Frontal cortex (tissue), 4 donors: ENCODE data around the gene ANKRD6. TPM values are rescaled to one million over a fixed set of nuclear protein-coding genes. Genes with fewer than 3 reads are reported as not detected.
"Not testable (repeated sequence)": the region's sequence is repeated elsewhere in the genome, so short reads cannot be mapped to it uniquely, and the experiment has no call there.

Source experiments
- DNase-seq, 2 donors: peaks; one replicate each; pipeline ENCODE4 v3.0.0; 2012; ENCODE audit warnings: low spot score in 2 of 2
- FAIRE-seq: peaks from 2 replicates; lab custom pipeline; 2012; peaks lifted over from hg19 to GRCh38; lab: Jason Lieb, UNC
- total RNA-seq: library from RNA; depleted of rRNA; stranded (reverse); fragments of >200 nt; gene quantifications from one replicate; pipeline ENCODE4 v1.2.3, GENCODE V29; 2014
- donor health status: control.
- donor health status: control.
- donor health status: control.

Gene ANKRD6
- total RNA-seq, 1 donor from 2014 or later: 28.9 TPM

DNA sequence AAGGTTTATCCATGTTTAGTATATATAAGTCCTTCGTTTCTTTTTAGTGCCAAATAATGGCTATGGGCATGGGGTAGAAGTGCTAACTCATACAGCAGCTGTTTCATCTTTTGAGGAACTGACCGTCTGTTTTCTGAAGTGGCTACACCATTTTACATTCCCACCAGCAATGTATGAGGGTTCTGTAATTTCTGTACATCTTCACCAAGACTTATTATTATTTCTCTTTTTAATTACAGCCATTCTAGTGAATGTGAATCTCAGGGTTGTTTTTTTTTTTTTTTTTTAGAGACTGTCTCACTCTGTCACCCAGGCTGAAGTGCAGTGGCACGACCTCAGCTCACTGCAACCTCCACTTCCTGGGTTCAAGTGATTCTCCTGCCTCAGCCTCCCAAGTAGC lies 203.5 kb downstream of the ANKRD6 start:
- FAIRE-seq, DNase-seq: not testable (repeated sequence)

DNA sequence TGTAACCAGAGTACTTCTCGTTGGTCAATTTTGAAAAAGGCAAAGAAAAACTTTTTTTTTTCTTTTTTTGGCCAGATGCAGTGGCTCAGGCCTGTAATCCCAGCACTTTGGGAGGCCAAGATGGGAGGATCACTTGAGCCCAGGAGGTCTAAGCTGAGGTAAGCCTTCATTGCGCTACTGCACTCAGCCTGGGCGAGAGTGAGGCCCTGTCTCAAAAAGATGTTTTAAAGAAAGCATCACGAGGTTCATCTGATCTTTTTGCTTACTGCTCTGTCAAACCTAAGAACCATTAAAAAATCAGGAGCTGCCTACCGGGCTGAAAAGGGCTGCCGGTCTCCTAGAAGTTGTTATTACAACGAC lies 205.0 kb downstream of the ANKRD6 start:
- no peak for DNase-seq
- FAIRE-seq: no peak

DNA sequence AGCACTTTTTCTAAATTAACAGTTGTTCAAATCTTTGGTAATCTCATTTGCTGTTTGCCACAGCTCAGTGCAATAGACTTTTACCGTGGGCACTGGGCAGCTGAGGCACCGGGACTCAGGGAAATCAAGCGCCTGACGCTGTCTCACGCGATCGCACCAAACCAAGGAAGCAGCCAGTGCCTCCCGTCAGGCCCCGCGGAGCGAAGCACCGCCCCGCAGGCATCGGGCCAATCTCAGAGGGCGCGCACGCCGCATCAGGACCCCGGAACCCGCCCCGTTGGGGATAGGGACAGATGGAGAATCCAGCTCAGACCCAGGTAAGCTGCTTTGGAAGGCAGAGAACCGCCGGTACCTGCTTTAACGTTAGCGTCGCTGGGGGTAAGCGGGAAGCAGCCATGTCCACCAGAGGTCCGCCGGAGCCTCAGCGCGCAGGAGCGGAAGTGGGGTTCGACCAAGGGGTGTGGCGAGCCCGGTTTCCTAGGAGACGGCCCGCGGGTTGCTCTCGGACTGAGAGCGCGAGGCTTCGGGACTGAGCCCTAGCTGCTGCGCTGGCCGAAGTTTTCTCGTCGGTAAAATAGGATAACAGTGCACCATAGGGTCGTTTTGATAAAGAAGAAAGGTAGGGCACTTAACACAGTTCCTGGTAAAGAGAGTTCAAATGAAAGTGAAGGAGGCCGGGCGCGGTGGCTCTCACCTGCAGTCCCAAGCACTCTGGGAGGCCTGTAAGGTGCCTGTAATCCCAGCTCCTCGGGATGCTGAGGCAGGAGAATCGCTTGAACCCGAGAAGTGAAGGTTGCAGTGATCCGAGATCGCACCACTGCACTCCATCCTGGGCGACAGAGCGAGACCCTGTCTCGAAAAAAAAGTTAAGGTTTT lies 205.6 kb downstream of the ANKRD6 start, which contains the start of gene LYRM2:
Gene LYRM2 (minus strand): TSS at position 428 of the 876 bp plus-strand sequence. CDS start 31 bp downstream, at position 397.
- FAIRE-seq: no peak
- DNase-seq: peak; percentile 74 to 87

DNA sequence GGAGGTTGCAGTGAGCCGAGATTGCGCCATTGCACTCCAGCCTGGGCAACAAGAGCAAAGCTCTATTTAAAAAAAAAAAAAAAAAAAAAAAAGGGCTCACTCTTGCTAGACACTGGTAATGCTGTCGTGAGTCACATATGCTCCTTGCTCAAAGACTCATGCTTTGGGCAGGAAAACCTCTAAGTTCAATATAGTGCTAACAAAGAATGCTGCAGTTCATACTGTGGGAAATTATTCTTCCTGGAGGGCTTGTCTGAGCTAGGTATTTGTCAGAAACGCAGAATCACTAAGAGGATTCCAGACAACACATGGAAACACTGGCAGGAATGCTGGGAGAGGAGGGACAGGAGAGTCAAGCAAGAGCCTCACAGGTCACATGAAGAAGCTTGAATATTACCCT lies 207.9 kb downstream of the ANKRD6 start:
- DNase-seq: no peak

DNA sequence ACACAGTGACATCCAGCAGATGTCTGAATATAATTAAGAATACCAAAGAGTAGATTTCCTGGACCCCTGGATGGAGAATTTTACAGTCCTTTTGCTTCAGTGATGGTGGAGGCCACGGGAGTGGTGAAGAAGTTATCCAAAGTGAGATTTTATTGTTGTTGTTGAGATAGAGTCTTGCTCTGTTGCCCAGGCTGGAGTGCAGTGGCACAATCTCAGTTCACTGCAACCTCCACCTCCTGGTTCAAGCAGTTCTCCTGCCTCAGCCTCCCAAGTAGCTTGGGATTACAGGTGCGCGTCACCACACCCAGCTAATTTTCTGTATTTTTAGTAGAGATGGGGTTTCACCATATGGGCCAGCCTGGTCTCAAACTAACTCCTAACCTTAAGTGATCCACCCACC lies 208.6 kb downstream of the ANKRD6 start:
- DNase-seq, FAIRE-seq: not testable (repeated sequence)

More for the DNA sequence above, 207.9 kb downstream of the ANKRD6 start:
- FAIRE-seq: no peak

DNA sequence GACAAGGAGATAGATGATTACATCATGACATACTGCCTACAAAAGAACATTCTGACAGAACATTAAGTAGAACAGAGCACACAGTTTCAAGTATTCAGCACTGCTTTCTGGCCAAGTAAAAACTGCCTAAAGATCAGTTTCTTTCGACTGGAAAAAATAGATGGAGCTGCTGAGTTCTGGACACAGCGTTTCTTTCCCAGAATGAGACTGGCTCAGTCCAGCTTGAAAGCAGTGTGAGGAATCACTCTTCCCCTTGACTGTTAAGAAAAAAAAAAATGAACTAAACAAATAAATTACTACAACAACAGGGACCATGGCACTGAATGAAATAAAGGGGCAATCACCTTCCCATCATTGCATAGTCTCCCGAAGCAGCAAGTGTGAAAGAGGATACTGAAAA lies 210.0 kb downstream of the ANKRD6 start:
- DNase-seq (no peak), FAIRE-seq (no peak)

DNA sequence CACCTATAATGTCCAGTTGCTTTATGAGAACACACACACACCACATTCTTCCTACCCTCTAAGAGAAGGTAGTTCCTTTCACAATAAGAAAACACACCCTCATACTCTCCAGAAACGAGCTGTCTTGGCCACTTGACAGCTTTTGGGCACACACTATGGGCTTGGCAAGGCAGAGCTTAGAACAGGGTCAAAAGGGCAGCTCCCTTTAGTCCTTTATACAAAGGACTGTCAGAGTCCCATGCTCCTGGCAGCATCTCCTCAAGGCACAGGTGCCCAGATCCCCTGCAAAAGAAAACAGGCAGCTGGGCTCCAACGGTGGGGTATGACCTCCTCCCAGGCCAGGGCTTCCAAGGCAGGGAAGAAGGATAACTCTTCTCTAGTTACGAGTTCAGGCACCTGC lies 210.5 kb downstream of the ANKRD6 start:
- DNase-seq (no peak), FAIRE-seq (no peak)

DNA sequence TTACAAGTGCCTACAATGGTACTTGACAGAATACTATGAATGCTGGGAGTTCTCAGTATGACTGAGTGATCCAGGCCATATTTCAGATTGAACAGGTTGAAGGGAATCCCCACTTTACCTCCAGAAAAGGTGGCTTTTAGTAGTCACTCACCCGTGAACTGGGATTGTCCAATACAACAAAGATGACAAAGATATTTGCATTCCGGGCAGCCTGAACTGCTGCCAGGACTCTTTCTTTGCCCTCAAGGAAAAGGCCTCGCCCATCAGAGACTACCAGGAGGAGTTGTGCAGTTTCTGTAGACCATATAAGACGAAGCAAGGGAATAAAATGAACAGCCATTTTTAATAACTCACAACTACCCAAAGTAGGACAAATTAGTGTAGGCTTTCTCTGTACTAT lies 211.9 kb downstream of the ANKRD6 start:
- FAIRE-seq (no peak), DNase-seq (no peak)

DNA sequence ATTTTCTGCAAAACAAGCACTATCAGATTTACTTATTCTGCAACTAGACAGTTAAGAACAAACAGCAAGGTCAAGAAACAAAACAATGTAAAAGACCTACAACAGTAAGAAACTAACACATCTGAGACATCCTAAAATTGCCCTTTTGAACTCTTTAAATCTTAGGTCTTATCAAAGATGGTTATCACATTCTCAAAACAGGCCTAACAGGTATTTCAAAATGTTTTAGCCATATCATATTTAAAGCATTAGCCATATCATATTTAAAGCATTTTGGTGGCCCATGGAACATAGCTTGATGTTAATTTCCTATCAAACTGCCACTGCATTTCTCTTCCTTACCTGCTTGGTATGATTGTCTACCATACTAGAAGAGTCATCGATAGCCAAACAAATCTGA lies 216.7 kb downstream of the ANKRD6 start:
- no peak for FAIRE-seq
- no peak for DNase-seq

DNA sequence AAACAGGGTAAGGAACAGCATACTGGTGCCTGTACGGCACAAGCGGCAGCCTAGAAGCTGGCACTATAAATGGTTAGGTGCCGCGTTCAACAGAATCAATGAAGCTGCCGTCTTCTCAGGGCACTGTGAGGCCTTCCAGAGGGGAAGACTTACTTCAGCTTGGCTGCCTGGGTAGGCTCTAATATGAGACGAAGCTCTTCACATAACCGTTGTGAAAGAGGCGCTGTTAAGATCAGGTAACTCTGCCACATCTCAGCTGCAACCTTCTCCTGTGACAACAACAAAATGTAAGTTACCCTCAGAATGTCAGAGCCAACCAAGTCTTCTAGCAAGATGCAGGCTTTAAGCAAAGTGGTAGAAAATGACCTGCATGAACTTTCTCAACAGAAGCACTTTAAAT lies 217.6 kb downstream of the ANKRD6 start:
- FAIRE-seq (no peak), DNase-seq (no peak)

DNA sequence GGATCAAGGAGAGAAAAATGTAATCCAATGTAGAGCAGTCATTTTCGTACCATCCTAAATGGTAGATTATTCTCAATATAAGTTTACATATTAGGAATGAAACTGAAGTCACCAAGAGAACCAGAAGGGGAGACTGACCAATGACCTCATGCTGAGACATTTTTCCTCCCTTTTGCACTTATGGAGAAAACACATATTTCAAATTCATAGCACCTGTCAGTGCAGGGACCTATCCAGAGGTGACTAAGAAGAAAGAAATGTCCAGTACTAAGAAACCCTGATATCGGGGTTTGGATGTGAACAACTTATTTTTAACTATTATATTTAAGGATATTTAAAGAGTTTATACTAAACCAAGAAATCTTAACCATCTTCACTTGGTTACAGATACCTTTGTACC lies 222.2 kb downstream of the ANKRD6 start:
- FAIRE-seq: no peak
- DNase-seq: no peak

DNA sequence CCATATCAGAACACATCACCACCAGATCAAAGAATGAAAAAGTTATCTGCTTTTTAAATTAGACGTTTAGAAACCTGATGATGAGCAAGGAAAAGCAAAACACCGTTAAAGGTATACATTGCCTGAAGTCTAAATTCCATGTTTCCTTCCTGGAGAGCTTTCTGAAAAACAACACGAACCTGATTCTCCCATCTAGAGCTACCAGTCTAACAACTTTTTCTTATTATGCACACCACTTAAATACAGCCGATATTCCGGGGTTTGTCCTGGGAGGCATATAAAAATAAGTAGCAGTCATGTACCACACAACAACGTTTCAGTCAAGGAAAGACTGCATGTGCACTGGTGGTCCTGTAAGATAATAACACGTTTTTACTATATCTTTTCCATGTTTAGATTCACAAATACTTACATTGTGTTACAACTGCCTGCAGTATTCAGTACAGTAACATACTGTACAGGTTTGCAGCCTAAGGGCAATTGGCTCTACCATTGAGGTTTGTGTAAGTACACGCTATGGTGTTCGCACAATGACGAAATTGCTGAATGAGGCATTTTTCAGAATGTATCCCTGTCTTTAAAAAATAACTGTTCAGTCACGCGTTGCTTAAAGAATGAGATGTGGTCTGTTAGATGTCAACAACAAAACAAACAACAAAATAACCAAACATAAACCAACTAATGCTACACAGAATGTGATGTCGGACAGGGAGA lies 224.7 kb downstream of the ANKRD6 start:
- FAIRE-seq: no peak
- DNase-seq: no peak

DNA sequence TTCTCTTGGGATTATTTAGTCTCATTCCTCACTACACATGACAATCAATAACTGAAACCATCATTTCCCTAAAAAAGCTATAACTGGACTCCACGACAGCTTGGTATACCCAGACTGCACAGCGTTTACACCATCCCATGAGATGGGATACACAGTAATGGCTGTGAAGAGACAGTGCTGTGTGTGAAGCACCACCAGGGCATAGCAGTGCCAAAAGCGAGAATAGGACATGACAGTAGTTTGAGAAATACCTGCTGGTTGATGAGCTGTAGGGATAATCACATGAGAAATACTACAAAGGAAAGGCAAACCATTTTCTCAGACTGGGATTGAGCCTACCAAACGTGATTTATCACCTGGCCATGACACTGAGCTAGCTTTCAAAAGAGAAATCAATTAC lies 228.0 kb downstream of the ANKRD6 start:
- no peak for DNase-seq
- no peak for FAIRE-seq

DNA sequence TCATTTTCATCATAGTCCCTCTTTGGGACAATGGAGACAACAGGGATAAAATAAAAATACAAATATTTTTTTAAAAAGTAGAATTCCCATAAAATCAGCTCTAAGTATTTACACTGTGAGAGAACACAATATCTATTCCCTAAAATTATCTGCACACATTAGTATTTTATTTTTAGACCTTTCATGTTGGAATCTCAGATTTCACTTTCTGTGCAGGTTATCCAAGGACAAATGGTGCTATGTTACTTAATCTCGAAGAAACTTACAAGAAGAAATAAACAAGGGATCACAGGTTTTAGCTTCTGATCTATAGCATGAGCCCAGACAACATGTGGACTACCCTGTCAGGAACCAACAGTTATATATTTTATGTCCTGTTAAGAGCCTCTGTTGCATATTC lies 228.6 kb downstream of the ANKRD6 start:
- DNase-seq: no peak
- no peak for FAIRE-seq

DNA sequence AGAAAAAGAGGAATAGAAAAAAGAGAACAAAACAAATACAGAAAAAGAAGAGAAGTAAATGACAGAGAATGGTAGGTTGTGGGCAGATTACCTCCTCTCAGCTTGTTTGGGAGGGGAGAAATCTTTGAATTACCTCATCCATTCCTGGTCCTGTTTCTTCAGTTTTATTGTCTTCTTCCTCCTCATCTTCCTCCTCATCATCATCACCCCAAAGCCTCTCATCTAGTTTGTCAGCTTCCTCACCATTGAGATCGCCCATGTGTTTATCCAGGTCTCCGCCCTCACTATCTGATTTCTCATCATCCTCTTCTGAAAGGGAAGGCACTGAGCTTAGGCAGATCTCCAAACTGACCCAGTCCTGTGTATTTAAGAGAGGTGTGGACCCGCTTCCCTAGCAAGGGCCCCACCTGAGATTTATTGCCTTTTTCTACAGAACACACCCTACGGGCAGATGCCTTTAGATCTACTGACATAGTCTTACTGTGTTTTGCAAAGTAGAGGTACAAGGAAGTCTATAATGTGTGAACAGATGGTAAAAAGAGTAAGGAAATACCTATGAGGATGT lies 229.8 kb downstream of the ANKRD6 start:
- no peak for DNase-seq
- no peak for FAIRE-seq

DNA sequence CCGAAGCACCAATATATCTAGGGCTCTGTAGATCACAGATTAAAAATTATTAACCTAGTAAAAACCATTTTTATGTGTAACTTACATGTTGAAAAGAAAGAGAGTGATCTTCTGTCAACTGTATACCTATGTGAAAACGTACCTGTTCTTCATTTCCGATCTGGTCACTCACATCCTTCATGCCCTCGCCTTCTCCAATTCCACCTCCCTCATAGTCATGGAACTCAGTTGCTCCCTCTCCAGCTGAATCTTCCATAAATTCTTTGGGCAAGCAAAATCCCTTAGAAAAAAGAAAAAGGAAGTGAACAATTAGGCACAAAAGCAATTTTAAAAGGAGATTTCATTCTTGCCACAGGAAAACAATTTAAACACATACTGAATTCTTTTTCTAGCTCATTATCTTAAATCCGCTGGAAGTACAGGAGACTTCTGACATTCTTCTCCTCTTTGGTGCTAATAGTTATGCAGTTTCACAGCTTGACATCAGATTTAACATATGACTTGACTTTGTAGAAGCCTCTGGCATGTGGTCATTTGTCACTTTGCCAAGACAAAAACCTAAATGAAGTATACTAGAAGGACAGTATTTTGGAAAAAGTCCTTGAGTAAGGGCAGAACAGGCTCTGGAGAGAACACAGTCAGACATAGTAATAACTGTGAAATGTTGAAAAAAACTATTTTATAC lies 235.1 kb downstream of the ANKRD6 start:
- DNase-seq: no peak

DNA sequence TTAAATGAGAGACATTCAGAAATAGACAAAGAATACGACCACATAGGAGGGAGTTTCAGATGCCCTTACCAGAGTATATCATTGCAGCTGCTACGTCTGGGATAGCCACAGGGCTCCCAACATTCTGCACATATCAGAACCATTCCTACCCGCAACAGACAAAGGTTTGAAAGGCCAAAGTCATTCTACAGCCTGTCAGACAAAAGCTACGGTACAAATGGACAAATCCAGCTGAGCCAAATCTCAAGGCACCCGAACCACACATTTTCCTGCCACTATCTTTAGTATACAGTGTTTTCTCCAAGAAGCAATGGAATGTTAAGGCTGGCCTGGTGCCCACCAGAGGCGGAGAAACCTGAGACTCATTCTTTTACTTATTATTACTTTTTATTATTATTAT lies 236.1 kb downstream of the ANKRD6 start:
- FAIRE-seq (no peak), DNase-seq (no peak)

More for the DNA sequence above, 235.1 kb downstream of the ANKRD6 start:
- no peak for FAIRE-seq

DNA sequence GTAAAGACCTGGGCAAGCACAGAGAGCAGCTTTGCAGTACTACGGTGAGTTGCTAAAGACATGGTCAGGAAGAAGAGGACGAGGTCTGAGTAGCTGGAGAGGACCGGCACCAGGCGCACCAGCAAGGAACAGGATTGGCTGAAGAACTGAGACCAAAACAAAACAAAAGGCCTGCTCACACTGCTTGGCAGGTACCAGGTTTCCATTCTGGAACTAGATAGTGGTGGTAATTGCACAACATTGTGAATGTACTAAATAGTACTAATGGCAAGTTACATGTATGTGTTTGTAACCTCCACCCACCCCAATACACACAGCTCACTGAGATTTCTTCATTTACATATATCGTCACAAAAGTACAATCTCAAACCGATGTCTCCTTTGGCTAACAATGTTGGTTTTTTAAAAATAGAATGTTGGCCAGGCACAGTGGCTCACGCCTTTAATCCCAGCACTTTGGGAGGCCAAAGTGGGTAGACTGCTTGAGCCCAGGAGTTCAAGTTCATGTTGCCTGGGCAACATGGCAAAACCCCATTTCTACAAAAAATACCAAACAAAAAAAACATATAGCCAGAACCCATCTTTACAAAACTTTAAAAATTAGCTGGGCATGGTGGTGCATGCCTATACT lies 238.1 kb downstream of the ANKRD6 start:
- no peak for DNase-seq
- no peak for FAIRE-seq

DNA sequence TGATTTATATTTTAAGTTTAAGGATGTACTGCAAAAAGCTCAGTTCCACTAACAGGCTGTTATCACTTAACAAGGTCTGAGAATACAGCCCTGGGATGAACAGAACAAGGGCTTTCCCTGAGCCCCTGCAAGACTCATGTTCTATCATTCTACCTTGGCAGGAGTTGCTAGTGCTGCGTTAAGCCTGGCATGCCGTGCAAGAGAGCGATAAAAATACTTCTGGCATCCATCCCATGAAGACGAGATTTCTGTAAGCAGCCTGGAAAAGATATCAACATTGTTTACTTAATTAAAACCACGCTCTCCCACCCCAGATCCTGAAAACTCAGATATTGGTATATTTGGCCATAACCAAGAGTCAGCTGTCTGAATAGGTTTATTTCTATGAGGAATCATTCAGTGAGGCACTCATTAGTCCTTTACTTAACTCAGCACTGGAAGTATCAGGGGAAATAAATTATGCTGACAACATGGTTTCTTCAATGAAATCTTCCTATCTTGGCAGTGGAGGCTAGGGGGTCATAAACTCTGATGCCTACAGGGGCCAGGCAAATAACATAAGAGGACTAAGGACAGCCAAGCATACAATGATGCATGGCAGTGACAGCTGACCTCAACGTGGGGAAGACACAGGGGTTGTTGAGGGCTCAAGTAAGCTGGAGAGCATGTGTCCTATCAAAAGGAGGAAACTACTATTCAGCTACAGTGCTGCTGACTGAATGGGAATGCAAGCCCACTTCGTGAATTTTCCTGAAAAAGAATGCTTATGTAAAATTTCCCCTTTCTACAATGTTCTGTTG lies 243.2 kb downstream of the ANKRD6 start:
- FAIRE-seq: no peak

More for the DNA sequence above, 243.2 kb downstream of the ANKRD6 start:
- no peak for DNase-seq
